ENCODE results near the gene COL19A1. TPM values are rescaled to one million over a fixed set of nuclear protein-coding genes. Genes with fewer than 3 reads are reported as not detected.

Gene COL19A1
- total and polyA plus RNA-seq, 9 of the 15 experiments (the other 6 are each of a cell fraction or from before 2014, with no cell fraction given): not detected

- TF ChIP-seq ZNF232 (CRISPR knock-in tag; IDR thresholded peaks at IDR 0.05) (no peak), SIN3B (IDR thresholded peaks at IDR 0.05; ENCODE audit: low read depth) (no peak), ZNF398 (CRISPR knock-in tag; IDR thresholded peaks at IDR 0.05) (no peak), NR2F6 (CRISPR knock-in tag; IDR thresholded peaks at IDR 0.05) (no peak), NR1H2 (CRISPR knock-in tag; IDR thresholded peaks at IDR 0.05) (no peak), TARDBP (IDR thresholded peaks at IDR 0.05) (no peak), PHF8 (IDR thresholded peaks at IDR 0.05; ENCODE audit: borderline replicate concordance, low read length) (no peak), ZNF518B (CRISPR knock-in tag; IDR thresholded peaks at IDR 0.05) (no peak), EZH2 (IDR thresholded peaks at IDR 0.05; ENCODE audit: borderline replicate concordance, low read depth, low read length) (no peak), ZNF696 (CRISPR knock-in tag; conservative IDR thresholded peaks at IDR 0.05) (no peak)
- TF ChIP-seq, protein P1, sequence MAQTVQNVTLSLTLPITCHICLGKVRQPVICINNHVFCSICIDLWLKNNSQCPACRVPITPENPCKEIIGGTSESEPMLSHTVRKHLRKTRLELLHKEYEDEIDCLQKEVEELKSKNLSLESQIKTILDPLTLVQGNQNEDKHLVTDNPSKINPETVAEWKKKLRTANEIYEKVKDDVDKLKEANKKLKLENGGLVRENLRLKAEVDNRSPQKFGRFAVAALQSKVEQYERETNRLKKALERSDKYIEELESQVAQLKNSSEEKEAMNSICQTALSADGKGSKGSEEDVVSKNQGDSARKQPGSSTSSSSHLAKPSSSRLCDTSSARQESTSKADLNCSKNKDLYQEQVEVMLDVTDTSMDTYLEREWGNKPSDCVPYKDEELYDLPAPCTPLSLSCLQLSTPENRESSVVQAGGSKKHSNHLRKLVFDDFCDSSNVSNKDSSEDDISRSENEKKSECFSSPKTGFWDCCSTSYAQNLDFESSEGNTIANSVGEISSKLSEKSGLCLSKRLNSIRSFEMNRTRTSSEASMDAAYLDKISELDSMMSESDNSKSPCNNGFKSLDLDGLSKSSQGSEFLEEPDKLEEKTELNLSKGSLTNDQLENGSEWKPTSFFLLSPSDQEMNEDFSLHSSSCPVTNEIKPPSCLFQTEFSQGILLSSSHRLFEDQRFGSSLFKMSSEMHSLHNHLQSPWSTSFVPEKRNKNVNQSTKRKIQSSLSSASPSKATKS (CRISPR knock-in tag; IDR thresholded peaks at IDR 0.05): no peak
- TF ChIP-seq, protein P2, sequence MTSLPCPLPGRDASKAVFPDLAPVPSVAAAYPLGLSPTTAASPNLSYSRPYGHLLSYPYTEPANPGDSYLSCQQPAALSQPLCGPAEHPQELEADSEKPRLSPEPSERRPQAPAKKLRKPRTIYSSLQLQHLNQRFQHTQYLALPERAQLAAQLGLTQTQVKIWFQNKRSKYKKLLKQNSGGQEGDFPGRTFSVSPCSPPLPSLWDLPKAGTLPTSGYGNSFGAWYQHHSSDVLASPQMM (CRISPR knock-in tag; IDR thresholded peaks at IDR 0.05): no peak
Measured at GRCh38 chr6:70045413-70045812, 179.1 kb downstream of the COL19A1 start (continued).
